ENCODE measurements around the gene RRP7A. TPM values are rescaled to one million over a fixed set of nuclear protein-coding genes. Genes with fewer than 3 reads are reported as not detected.
A peak's percentile ranks its signal among the peaks of the same experiment; 100 is the strongest.
"Not testable (repeated sequence)": the region's sequence is repeated elsewhere in the genome, so short reads cannot be mapped to it uniquely, and the experiment has no call there.

The RRP7A gene
- total RNA-seq, 2 donors from 2014 or later: 28.6 to 79.4 TPM

DNA sequence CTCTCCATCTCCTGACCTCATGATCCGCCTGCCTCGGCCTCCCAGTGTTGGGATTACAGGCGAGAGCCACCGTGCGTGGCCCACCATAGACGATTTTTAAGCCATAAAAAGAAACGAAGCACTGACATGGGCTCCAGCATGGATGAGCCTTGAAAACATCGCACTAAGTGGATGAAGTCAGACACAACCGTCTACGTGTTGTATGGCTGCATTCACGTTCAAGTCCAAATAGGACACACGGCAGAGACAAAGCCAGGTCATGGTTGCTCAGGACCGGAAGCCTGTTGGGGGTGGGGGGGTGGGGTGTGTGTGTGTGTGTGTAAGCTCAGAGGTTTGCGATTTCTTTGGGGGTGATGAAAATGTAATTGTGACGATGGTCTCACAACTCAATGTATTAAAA lies 10.0 kb downstream of the RRP7A start:
- Histone ChIP-seq H3K27ac (no peak overlapping the region), H3K4me1 (peaks cover 4% of the 10 kb centered on the region), H3K9ac (ENCODE audit: low read depth in 2 of 2, low read length in 2 of 2) (no peak overlapping the region), H3K36me3 (no peaks in the 10 kb centered on the region), H3K9me3 (no peaks in the 10 kb centered on the region), H3K27me3 (no peaks in the 10 kb centered on the region), H3K4me3 (no peak overlapping the region)
- intact Hi-C loops (cut with DNase I): no loop called here
- no peak for DNase-seq
- TF ChIP-seq, protein P1, sequence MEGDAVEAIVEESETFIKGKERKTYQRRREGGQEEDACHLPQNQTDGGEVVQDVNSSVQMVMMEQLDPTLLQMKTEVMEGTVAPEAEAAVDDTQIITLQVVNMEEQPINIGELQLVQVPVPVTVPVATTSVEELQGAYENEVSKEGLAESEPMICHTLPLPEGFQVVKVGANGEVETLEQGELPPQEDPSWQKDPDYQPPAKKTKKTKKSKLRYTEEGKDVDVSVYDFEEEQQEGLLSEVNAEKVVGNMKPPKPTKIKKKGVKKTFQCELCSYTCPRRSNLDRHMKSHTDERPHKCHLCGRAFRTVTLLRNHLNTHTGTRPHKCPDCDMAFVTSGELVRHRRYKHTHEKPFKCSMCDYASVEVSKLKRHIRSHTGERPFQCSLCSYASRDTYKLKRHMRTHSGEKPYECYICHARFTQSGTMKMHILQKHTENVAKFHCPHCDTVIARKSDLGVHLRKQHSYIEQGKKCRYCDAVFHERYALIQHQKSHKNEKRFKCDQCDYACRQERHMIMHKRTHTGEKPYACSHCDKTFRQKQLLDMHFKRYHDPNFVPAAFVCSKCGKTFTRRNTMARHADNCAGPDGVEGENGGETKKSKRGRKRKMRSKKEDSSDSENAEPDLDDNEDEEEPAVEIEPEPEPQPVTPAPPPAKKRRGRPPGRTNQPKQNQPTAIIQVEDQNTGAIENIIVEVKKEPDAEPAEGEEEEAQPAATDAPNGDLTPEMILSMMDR (IDR thresholded peaks at IDR 0.05): no peak

DNA sequence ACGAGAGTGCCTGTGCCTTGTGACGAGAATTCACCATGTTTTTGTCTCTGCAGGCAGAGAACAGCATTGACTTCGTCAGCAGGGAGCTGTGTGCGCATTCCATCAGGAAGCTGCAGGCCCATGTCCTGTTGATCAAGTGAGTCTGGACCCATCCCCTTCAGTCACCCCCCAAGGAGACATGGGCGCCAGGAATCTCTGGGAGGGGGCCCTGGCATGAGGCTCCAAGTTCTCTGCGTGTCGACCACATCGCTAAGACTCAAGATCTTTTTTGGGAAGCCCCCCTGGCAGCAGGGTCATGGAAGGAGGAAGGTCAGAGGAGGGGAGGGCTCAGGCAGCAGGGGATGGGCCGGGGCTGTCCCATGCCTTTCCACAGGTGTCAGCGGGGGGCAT lies 10.6 kb downstream of the RRP7A start:
- H3K9me3 ChIP-seq; DNase-seq; H3K27ac ChIP-seq; H3K9ac ChIP-seq (ENCODE audit: low read depth in 2 of 2, low read length in 2 of 2); H3K36me3 ChIP-seq; H3K27me3 ChIP-seq; H3K4me3 ChIP-seq; H3K4me1 ChIP-seq; intact Hi-C loops (cut with DNase I): not testable (repeated sequence)

DNA sequence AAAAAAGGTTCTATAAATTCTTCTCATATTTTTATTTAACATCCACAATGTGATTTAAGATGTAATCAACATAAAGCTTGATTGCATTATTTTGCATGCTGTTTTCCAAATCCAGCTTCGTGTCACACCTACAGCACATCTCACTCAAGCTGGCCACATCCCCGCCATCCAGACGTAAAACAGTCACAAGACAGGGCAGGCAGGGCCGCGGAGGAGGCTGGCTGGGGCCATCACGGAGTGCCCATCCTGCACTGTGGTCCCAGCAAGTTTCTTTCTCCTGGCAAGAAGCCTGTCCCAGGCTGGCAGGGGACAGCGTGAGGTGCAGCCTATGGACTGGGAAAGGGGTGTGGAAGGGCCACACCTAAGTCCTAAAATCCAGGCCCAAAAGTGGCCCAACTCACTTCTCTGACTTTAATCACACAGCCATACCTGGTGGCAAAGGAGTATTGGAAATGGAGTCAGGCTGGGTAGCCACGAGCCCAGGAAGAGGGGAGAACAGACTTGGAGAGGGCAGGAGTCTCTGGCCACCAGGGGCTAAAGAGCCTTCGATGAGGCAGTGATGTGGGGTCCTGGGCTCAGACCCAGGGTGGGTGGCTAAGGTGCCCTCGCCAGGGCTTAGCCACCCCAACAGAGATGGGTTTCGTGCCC lies 11.1 kb downstream of the RRP7A start:
- H3K9me3 ChIP-seq; H3K36me3 ChIP-seq; DNase-seq; H3K4me1 ChIP-seq; H3K27ac ChIP-seq; H3K27me3 ChIP-seq; H3K9ac ChIP-seq (ENCODE audit: low read depth in 2 of 2, low read length in 2 of 2); H3K4me3 ChIP-seq; intact Hi-C loops (cut with DNase I): not testable (repeated sequence)

DNA sequence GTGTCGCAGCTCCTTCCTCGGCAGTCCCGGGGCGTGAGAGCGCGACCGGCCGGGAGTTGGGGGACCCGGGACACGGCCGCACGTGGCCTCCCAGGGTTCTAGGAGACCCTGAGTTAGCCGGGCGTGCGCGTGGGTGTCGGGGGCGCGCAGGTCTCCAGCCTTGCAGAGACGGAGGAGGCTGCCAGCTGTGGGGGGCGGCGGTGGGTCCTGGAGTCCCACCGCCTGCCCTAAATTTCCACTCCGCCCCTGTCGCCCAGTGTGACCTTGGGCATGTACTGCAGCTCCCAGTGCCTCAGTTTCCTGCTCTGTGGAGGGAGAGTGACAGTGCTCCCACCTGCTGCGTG lies 18.8 kb downstream of the RRP7A start:
- TF ChIP-seq, protein P1 (IDR thresholded peaks at IDR 0.05): no peak
- intact Hi-C loops (cut with DNase I): no loop called here
- no peaks in the 10 kb centered on the region for H3K9me3 ChIP-seq
- peak overlapping the region; percentile 37 for H3K4me3 ChIP-seq
- no peaks in the 10 kb centered on the region for H3K36me3 ChIP-seq
- peak overlapping the region; percentile 34 to 56 for H3K9ac ChIP-seq (ENCODE audit: low read depth in 2 of 2, low read length in 2 of 2)
- no peaks in the 10 kb centered on the region for H3K27me3 ChIP-seq
- no peak overlapping the region for H3K27ac ChIP-seq
- DNase-seq: no peak
- no peaks in the 10 kb centered on the region for H3K4me1 ChIP-seq

DNA sequence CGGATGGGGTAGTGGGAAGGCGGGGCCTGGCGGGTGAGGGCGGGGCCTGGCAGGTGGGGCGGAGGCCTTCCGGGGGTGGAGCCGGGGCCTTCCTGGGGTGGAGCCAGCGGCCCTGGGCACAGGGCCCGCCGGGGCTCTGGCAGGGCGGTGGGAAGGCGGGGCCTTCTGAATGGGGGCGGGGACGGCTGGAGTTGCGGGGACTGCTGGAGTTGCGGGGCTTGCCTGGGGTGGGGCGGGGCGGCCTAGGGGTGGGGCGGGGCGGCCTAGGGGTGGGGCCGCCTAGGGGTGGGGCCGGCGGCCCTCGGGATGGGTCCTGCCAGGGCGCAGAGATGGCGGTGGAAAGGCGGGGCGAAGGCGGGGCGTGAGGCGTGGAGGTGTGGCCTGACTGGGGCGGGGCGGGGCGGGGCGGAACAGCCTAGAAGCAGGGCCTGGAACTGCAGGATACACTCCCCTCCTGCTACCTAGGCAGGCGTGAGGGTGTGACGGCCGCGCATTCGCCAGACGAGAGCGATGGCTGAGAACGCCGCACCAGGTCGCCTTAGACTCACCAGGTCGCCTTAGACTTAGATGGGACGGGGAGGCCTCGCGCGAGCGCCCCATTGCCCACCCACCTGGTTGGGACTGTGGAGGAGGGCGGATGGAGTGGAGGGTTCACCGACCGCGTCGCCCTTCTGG lies 19.3 kb downstream of the RRP7A start:
- H3K4me1 ChIP-seq: no peaks in the 10 kb centered on the region
- H3K4me3 ChIP-seq: peak overlapping the region; percentile 37
- TF ChIP-seq, protein P1 (IDR thresholded peaks at IDR 0.05): no peak
- no peaks in the 10 kb centered on the region for H3K36me3 ChIP-seq
- no peaks in the 10 kb centered on the region for H3K27me3 ChIP-seq
- peak; percentile 91 for DNase-seq
- intact Hi-C loops (cut with DNase I): no loop called here
- H3K27ac ChIP-seq: peak overlapping the region; percentile 36
- no peaks in the 10 kb centered on the region for H3K9me3 ChIP-seq
- H3K9ac ChIP-seq (ENCODE audit: low read depth in 2 of 2, low read length in 2 of 2): peak overlapping the region; percentile 34 to 56

DNA sequence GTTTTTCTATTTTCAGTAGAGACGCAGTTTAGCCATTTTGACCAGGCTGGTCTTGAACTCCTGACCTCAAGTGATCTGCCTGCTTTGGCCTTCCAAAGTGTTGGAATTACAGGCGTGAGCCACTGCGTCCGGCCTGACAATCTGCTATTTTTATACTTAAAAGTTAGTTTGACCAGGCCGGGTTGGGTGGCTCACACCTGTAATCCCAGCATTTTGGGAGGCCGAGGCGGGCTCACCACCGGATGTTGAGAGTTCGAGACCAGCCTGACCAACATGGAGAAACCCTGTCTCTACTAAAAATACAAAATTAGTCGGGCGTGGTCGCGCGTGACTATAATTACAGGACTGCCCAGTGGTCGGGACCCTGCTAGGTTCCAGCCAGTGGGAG lies 19.8 kb downstream of the RRP7A start:
- peak overlapping the region; percentile 36 for H3K27ac ChIP-seq
- H3K9ac ChIP-seq (ENCODE audit: low read depth in 2 of 2, low read length in 2 of 2); H3K9me3 ChIP-seq; H3K4me1 ChIP-seq; H3K27me3 ChIP-seq; H3K36me3 ChIP-seq; intact Hi-C loops (cut with DNase I); DNase-seq: not testable (repeated sequence)
- H3K4me3 ChIP-seq: peak overlapping the region; percentile 37

DNA sequence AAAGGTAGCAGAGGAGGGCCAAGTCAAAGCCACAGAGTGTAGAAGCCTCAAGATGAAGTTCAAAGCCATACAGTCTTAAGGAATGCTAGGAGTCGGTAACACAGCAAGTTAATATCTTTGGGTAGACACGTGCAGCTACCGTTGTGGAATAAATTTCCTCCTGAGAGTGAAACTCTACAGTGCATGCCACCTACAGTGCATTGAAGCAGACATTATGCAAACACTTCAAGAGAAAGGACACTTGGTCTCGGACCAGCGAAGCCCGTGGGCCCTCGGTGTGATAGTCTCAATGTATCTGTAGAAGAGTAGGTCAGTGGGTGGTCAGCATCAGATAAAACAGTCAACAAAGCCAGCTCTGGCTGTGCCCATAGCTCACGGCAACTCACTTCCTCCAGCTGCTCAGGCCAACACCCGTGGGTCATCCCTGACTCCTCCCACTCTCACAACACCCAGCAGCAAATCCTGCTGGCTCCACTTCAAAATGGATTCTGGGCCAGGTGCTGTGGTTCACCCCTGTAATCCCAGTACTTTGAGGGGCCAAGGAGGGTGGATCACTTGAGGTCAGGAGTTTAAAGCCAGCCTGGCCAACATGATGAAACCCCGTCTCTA lies 24.0 kb downstream of the RRP7A start:
- H3K27ac ChIP-seq; H3K9ac ChIP-seq (ENCODE audit: low read depth in 2 of 2, low read length in 2 of 2); H3K36me3 ChIP-seq; H3K4me3 ChIP-seq; intact Hi-C loops (cut with DNase I); H3K27me3 ChIP-seq; H3K9me3 ChIP-seq; DNase-seq; H3K4me1 ChIP-seq: not testable (repeated sequence)

Measured in colonic mucosa (tissue), 4 donors.